ENCODE data around the gene POLA1.
A peak's percentile ranks its signal among the peaks of the same experiment; 100 is the strongest.

POLA1 gene

GRCh38 chrX:25013632-25014365, 320.1 kb downstream of the POLA1 start:
- peak; percentile 53 for DNase-seq

DNA sequence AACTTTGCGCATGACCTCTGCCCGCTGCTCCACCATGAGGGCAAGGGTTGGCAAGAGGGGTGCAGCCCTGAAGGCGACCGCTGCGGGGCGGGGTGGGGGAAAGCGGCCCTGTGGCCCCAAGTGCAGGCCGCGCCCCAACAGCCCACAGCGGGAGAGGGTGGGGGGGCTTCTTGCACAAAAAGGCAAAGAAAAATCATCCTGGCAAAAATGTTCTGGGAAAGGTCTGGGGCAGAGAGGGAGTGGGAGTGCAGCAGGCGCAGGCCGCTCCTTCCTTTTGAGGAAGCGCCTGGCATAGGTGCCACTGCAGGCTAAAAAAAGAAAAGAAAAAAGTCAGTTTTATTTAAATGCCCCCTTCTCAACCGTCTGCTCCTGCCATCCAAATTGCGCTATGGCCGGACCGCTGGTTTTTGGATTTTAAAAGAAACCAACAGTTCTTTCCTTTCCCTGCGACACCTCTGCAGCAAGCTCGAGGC, 320.7 kb downstream of the POLA1 start:
- no peak for DNase-seq

- peak; percentile 85 for DNase-seq
Observed at GRCh38 chrX:25015486-25016360, 322.0 kb downstream of the POLA1 start, which contains the start of gene ARX. Gene ARX (minus strand): TSS chrX:25015965. CDS start chrX:25015737, 228 bp downstream.

GRCh38 chrX:25016361-25016671, 322.6 kb downstream of the POLA1 start:
- no peak for DNase-seq

GRCh38 chrX:25016938-25017598, 323.4 kb downstream of the POLA1 start:
- no peak for DNase-seq

- peak; percentile 47 for DNase-seq
Observed at GRCh38 chrX:25017667-25018247, 324.0 kb downstream of the POLA1 start.

GRCh38 chrX:25018682-25019081, 325.0 kb downstream of the POLA1 start:
- DNase-seq = no peak

DNA sequence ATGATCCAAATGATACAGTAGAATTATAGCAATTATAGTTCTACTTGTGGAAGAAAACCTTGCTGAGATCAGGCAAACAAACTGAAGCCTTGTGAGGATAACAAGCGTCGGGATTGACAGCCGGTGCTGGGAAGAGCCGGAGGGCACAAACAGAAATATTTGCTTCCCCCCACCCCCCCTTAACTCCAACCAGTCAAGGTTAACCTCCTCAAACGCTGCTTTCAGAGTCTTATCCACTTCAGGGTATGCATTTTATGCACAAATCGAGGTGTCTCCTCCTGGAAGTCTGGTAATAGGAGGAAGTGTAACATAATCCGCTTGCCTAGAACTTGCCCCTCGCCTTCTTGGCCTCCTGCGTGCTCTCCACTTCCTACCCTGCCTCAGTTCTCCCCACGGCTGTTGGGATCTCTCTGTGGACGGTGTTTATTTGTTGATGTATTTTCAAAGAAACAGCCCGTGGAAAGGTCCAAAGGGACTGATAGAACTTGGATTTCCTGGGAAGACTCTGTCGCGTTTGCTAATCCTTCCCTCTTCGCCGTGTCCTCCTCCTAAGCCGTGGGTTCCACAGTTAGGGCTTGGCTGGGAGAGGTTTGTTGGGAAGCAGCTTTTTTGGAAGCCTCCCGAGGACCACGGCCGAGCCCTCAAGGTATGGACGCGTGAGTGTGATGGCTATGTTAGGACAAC, 326.1 kb downstream of the POLA1 start:
- peak; percentile 44 for DNase-seq

- DNase-seq = peak; percentile 54
Observed at GRCh38 chrX:25020391-25020904, 326.7 kb downstream of the POLA1 start.

GRCh38 chrX:25020905-25021449, 327.3 kb downstream of the POLA1 start:
- peak; percentile 56 for DNase-seq

- DNase-seq = no peak
Observed at GRCh38 chrX:25022499-25023325, 329.0 kb downstream of the POLA1 start.

GRCh38 chrX:25023908-25024307, 330.2 kb downstream of the POLA1 start:
- DNase-seq = no peak

DNA sequence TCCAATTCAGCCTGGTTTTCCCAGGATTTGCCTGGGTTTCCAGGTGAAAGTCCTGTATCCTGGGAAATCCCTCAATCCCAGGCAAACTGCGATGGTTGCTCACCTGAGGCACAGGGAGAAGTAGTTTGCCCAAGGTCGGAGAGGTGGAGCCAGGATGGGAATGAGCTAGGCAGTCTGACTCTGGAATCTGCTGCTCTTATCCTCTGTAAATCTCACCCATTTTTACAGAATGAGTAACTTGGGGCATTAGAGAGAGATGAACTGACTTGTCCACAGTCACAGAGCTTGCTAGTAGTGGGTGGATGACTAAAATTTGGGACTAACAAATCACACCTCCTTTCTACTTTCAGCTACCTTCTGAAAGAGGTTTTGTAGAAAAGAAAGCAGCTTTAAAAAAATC, 331.9 kb downstream of the POLA1 start:
- no peak for DNase-seq

DNA sequence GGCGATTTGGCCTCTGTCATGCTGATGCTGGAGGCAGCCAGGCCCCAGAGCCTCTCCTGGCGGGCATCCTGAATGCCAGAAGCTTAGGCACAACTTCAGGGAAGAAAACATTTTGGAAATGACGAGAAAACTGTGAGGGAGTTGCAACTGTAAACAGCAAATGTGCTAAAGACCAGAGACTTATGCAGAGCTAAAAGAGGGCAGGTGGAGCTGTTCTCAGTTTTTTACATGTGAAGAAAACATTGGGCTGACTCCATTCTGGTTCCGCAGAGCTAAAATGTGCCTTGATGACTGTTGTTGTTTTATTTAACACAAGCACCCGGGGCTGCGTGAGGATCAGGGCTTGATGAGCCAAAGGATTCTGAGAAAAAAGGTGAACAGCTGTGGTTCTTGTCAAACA, 332.9 kb downstream of the POLA1 start:
- no peak for DNase-seq

- peak; percentile 36 for DNase-seq
Observed at GRCh38 chrX:25028726-25029125, 335.0 kb downstream of the POLA1 start.

DNA sequence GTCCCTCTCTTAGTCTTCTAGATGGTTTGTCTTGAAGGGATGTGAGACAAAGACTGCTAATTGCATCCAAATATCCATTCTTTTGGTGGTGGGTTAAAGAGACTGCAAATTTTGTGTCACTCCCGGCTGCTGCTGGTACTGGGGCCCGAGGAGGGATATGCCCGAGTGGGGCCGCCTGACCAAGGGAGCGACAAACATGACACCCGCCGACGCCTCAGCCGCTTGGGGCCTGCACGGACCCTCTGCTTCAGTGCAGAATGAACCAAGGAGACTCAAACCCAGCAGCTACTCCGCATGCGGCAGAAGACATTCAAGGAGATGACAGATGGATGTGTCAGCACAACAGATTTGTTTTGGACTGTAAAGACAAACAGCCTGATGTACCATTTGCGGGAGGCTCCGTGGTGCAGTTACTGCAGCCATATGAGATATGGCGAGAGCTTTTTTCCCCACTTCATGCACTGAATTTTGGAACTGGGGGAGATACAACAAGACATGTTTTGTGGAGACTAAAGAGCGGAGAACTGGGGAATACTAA, 335.6 kb downstream of the POLA1 start:
- DNase-seq = no peak

DNA sequence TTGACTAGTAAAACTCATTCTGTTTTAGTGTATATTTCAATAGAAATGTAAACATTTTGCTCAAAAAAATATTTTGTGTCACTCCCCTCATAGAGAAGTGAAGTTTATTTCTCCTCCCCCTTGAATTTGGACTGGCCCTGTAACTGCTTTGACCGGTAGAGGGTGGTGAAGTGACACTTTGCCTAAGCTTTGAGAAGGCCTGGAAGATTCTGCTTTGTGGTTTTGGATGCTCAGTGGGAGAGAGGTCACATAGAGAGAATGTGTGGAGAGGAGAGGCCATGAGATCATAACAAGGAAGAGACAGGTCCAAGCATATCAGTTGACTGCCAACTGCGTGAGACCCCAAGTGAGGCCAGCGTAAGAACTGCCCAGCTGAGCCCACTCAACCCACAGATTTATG, 341.2 kb downstream of the POLA1 start:
- DNase-seq = no peak

DNA sequence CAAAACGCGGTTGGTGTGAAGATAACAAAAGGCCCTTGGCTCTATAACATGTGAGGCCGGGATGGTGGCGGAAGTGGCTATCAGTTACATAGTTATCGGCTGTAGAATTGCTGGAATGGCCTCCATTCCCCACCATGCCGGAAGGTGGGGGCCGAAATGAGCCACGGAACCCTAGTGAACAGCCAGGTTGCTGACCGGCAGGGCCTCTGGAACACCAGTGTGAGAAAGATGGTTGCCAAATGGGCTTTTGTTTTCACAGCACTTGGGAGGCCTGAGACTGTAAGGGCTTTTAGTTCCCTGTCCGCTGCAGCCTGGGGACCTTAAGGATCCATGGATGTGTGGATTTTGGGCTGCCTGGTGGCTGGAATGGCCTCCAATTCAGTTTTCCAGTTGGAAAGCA, 345.3 kb downstream of the POLA1 start:
- DNase-seq = no peak

DNA sequence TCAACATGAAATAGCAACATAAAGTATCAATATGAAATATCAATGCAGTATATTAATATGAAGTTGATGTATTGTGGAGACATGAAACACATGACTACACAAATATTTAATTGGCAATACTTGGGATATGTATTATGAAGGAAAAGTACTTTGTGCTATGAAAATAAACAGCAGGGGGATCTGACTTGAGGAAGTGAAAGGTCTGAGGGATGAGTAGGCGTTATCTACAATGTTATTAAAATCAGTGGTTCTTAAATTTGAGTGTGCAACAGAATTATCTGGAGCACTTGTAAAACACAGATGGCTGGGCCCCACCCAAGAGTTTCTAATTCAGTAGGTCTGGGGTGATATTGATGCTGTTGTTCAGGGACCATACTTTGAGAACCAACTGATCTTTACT, 349.5 kb downstream of the POLA1 start:
- DNase-seq = no peak
